ENCODE measurements around the gene FGB.

FGB gene

GRCh38 chr4:154528869-154529268 lies 33.9 kb upstream of the FGB start:
- Histone ChIP-seq H3K27me3 (replicated peaks in 2 of 5; ENCODE audit: control insufficient read depth in 4 of 5, insufficient read depth in 5 of 5, low read length in 4 of 5) (no peaks in the 10 kb centered on the region), H3K4me3 (ENCODE audit: control insufficient read depth in 1 of 7, extremely low read depth in 1 of 7, insufficient read depth in 4 of 7, low read depth in 2 of 7, low read length in 6 of 7) (no peak overlapping the region), H3K27ac (ENCODE audit: insufficient read depth in 1 of 2, low read depth in 1 of 2, low read length in 2 of 2, poor library complexity in 1 of 2, severe bottlenecking in 2 of 2) (no peak overlapping the region), H3K9me3 (ENCODE audit: control extremely low read depth in 1 of 5, control insufficient read depth in 4 of 5, insufficient read depth in 2 of 5, low read depth in 1 of 5, low read length in 4 of 5) (no peaks in the 10 kb centered on the region), H3K36me3 (ENCODE audit: control insufficient read depth in 4 of 4, insufficient read depth in 4 of 4, low read length in 3 of 4) (no peaks in the 10 kb centered on the region), H3K4me1 (ENCODE audit: control extremely low read depth in 1 of 4, control insufficient read depth in 4 of 4, insufficient read depth in 4 of 4, low read length in 3 of 4) (peaks cover 0 to 5% (median 0%) of the 10 kb centered on the region in 4 experiments)
- ChIA-PET POLR2A (no interaction called here), CTCF (interaction anchor here (0.9 to 1.7 kb wide), 2 partner anchors 24 to 30 kb away, joined by 4 read pairs; no protein-coding TSS in a partner anchor)
- WGBS (ENCODE audit: insufficient coverage) = 94% methylated on average over 2 of the region's 2 CpGs
- DNase-seq = no peak

- CTCF ChIA-PET = interaction anchor here (0.5 to 1.7 kb wide), 3 partner anchors 29 to 116 kb away, joined by 3 to 4 read pairs (median 3); no protein-coding TSS in a partner anchor
- H3K27me3 ChIP-seq (replicated peaks in 2 of 5; ENCODE audit: control insufficient read depth in 4 of 5, insufficient read depth in 5 of 5, low read length in 4 of 5) = no peaks in the 10 kb centered on the region
- H3K4me3 ChIP-seq (ENCODE audit: control insufficient read depth in 1 of 7, extremely low read depth in 1 of 7, insufficient read depth in 4 of 7, low read depth in 2 of 7, low read length in 6 of 7) = no peak overlapping the region
- no peak overlapping the region for H3K27ac ChIP-seq (ENCODE audit: insufficient read depth in 1 of 2, low read depth in 1 of 2, low read length in 2 of 2, poor library complexity in 1 of 2, severe bottlenecking in 2 of 2)
- H3K36me3 ChIP-seq (ENCODE audit: control insufficient read depth in 4 of 4, insufficient read depth in 4 of 4, low read length in 3 of 4) = no peaks in the 10 kb centered on the region
- DNase-seq = no peak
- POLR2A ChIA-PET = no interaction called here
- no peaks in the 10 kb centered on the region for H3K9me3 ChIP-seq (ENCODE audit: control extremely low read depth in 1 of 5, control insufficient read depth in 4 of 5, insufficient read depth in 2 of 5, low read depth in 1 of 5, low read length in 4 of 5)
- peaks cover 0 to 5% (median 0%) of the 10 kb centered on the region in 4 experiments for H3K4me1 ChIP-seq (ENCODE audit: control extremely low read depth in 1 of 4, control insufficient read depth in 4 of 4, insufficient read depth in 4 of 4, low read length in 3 of 4)
- whole genome bisulfite sequencing (ENCODE audit: insufficient coverage) = 92% methylated on average over 4 of the region's 4 CpGs
Measured at GRCh38 chr4:154529728-154530519, 32.9 kb upstream of the FGB start.

- Histone ChIP-seq H3K27me3 (replicated peaks in 2 of 5; ENCODE audit: control insufficient read depth in 4 of 5, insufficient read depth in 5 of 5, low read length in 4 of 5) (no peaks in the 10 kb centered on the region), H3K4me3 (ENCODE audit: control insufficient read depth in 1 of 7, extremely low read depth in 1 of 7, insufficient read depth in 4 of 7, low read depth in 2 of 7, low read length in 6 of 7) (no peak overlapping the region), H3K36me3 (ENCODE audit: control insufficient read depth in 4 of 4, insufficient read depth in 4 of 4, low read length in 3 of 4) (peaks cover 5 to 23% (median 17%) of the 10 kb centered on the region in 4 experiments), H3K27ac (ENCODE audit: insufficient read depth in 1 of 2, low read depth in 1 of 2, low read length in 2 of 2, poor library complexity in 1 of 2, severe bottlenecking in 2 of 2) (no peak overlapping the region), H3K9me3 (ENCODE audit: control extremely low read depth in 1 of 5, control insufficient read depth in 4 of 5, insufficient read depth in 2 of 5, low read depth in 1 of 5, low read length in 4 of 5) (no peaks in the 10 kb centered on the region), H3K4me1 (ENCODE audit: control extremely low read depth in 1 of 4, control insufficient read depth in 4 of 4, insufficient read depth in 4 of 4, low read length in 3 of 4) (no peaks in the 10 kb centered on the region)
- ChIA-PET POLR2A (no interaction called here), CTCF (interaction anchor here (1.1 kb wide), 1 partner anchor 28 kb away, joined by 5 read pairs; no protein-coding TSS in a partner anchor)
- no peak for DNase-seq
- WGBS (ENCODE audit: insufficient coverage) = no CpG with 5 or more reads among the region's 1 CpG
Measured at GRCh38 chr4:154534296-154534695, 28.5 kb upstream of the FGB start.

- peaks cover 22 to 87% (median 53%) of the 10 kb centered on the region in 4 experiments for H3K36me3 ChIP-seq (ENCODE audit: control insufficient read depth in 4 of 4, insufficient read depth in 4 of 4, low read length in 3 of 4)
- no peaks in the 10 kb centered on the region for H3K9me3 ChIP-seq (ENCODE audit: control extremely low read depth in 1 of 5, control insufficient read depth in 4 of 5, insufficient read depth in 2 of 5, low read depth in 1 of 5, low read length in 4 of 5)
- ChIA-PET CTCF (interaction anchor here (0.9 kb wide), 1 partner anchor 81 kb away, joined by 3 read pairs; no protein-coding TSS in a partner anchor), POLR2A (no interaction called here)
- H3K27ac ChIP-seq (ENCODE audit: insufficient read depth in 1 of 2, low read depth in 1 of 2, low read length in 2 of 2, poor library complexity in 1 of 2, severe bottlenecking in 2 of 2) = no peak overlapping the region
- 100% methylated on average over 2 of the region's 4 CpGs for WGBS (ENCODE audit: insufficient coverage)
- no peaks in the 10 kb centered on the region for H3K4me1 ChIP-seq (ENCODE audit: control extremely low read depth in 1 of 4, control insufficient read depth in 4 of 4, insufficient read depth in 4 of 4, low read length in 3 of 4)
- no peak for DNase-seq
- H3K27me3 ChIP-seq (replicated peaks in 2 of 5; ENCODE audit: control insufficient read depth in 4 of 5, insufficient read depth in 5 of 5, low read length in 4 of 5) = no peaks in the 10 kb centered on the region
- H3K4me3 ChIP-seq (ENCODE audit: control insufficient read depth in 1 of 7, extremely low read depth in 1 of 7, insufficient read depth in 4 of 7, low read depth in 2 of 7, low read length in 6 of 7) = no peak overlapping the region
Measured at GRCh38 chr4:154542271-154542879, 20.4 kb upstream of the FGB start.

GRCh38 chr4:154545689-154546088 lies 17.1 kb upstream of the FGB start:
- DNase-seq = no peak
- Histone ChIP-seq H3K9me3 (ENCODE audit: control extremely low read depth in 1 of 5, control insufficient read depth in 4 of 5, insufficient read depth in 2 of 5, low read depth in 1 of 5, low read length in 4 of 5) (no peaks in the 10 kb centered on the region), H3K27me3 (replicated peaks in 2 of 5; ENCODE audit: control insufficient read depth in 4 of 5, insufficient read depth in 5 of 5, low read length in 4 of 5) (no peaks in the 10 kb centered on the region), H3K4me1 (ENCODE audit: control extremely low read depth in 1 of 4, control insufficient read depth in 4 of 4, insufficient read depth in 4 of 4, low read length in 3 of 4) (peaks cover 8 to 17% (median 12%) of the 10 kb centered on the region in 4 experiments), H3K4me3 (ENCODE audit: control insufficient read depth in 1 of 7, extremely low read depth in 1 of 7, insufficient read depth in 4 of 7, low read depth in 2 of 7, low read length in 6 of 7) (no peak overlapping the region), H3K36me3 (ENCODE audit: control insufficient read depth in 4 of 4, insufficient read depth in 4 of 4, low read length in 3 of 4) (peaks cover 14 to 62% (median 37%) of the 10 kb centered on the region in 4 experiments), H3K27ac (ENCODE audit: insufficient read depth in 1 of 2, low read depth in 1 of 2, low read length in 2 of 2, poor library complexity in 1 of 2, severe bottlenecking in 2 of 2) (no peak overlapping the region)
- WGBS (ENCODE audit: insufficient coverage) = no CpG with 5 or more reads among the region's 4 CpGs
- ChIA-PET CTCF (interaction anchor here (1.4 kb wide), 1 partner anchor 13 kb away, joined by 3 read pairs; no protein-coding TSS in a partner anchor), POLR2A (no interaction called here)

GRCh38 chr4:154549894-154550790 lies 12.7 kb upstream of the FGB start, which contains the start of gene PLRG1:
Gene PLRG1, minus strand, starts transcription at chr4:154550400. Its CDS starts 92 bp downstream, at chr4:154550308.
- under 1% methylated on average over 46 of the region's 51 CpGs for WGBS (ENCODE audit: insufficient coverage)
- peak; percentile 94 to 98 (median 96) for DNase-seq
- Histone ChIP-seq H3K4me3 (ENCODE audit: control insufficient read depth in 1 of 7, extremely low read depth in 1 of 7, insufficient read depth in 4 of 7, low read depth in 2 of 7, low read length in 6 of 7) (peak within 1 kb of the TSS; percentile 79 to 99 (median 92)), H3K27ac (ENCODE audit: insufficient read depth in 1 of 2, low read depth in 1 of 2, low read length in 2 of 2, poor library complexity in 1 of 2, severe bottlenecking in 2 of 2) (peak within 1 kb of the TSS; percentile 80 to 83), H3K9me3 (ENCODE audit: control extremely low read depth in 1 of 5, control insufficient read depth in 4 of 5, insufficient read depth in 2 of 5, low read depth in 1 of 5, low read length in 4 of 5) (no peaks in the 10 kb centered on the region), H3K4me1 (ENCODE audit: control extremely low read depth in 1 of 4, control insufficient read depth in 4 of 4, insufficient read depth in 4 of 4, low read length in 3 of 4) (peaks cover 8 to 20% (median 12%) of the 10 kb centered on the region in 4 experiments), H3K36me3 (ENCODE audit: control insufficient read depth in 4 of 4, insufficient read depth in 4 of 4, low read length in 3 of 4) (peaks cover 4 to 22% (median 12%) of the 10 kb centered on the region in 4 experiments), H3K27me3 (replicated peaks in 2 of 5; ENCODE audit: control insufficient read depth in 4 of 5, insufficient read depth in 5 of 5, low read length in 4 of 5) (no peaks in the 10 kb centered on the region)
- ChIA-PET CTCF (interaction anchor here (0.8 to 17.7 kb wide), 11 partner anchors 9 to 137 kb away, joined by 3 to 495 read pairs (median 3); partner anchors contain the start of gene FGG), POLR2A (no interaction called here)

Measured in common myeloid progenitor, CD34-positive (primary cell).